GM19193 (cell line): ENCODE results near the gene OSM.

Experiments
- POLR2A ChIP-seq: IDR thresholded peaks from 4 replicates; pipeline ENCODE4 v1.6.1; 2011; ENCODE audit not compliant: insufficient read depth, insufficient read length; ENCODE audit errors: extremely low read depth

OSM gene

DNA sequence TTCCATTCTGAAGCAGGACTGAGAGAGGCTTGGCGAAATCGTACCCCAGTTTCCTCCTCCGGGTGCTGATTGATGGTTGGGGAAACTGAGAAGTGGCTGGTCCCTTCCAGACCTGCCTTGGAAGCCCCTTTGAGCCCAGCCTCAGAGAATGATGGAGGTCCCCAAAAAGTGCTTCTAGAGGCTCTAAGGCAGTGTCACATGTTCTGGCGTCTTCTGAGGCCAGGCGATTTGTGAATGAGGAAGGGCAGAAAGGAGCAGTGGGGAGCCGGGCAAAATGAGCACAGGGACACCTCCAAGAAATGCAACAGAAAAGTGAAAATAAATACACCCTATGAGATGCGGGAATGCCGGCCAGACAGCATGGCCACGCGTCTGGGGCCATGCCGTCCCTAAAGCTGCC, 19.1 kb downstream of the OSM start:
- no peak for TF ChIP-seq POLR2A

DNA sequence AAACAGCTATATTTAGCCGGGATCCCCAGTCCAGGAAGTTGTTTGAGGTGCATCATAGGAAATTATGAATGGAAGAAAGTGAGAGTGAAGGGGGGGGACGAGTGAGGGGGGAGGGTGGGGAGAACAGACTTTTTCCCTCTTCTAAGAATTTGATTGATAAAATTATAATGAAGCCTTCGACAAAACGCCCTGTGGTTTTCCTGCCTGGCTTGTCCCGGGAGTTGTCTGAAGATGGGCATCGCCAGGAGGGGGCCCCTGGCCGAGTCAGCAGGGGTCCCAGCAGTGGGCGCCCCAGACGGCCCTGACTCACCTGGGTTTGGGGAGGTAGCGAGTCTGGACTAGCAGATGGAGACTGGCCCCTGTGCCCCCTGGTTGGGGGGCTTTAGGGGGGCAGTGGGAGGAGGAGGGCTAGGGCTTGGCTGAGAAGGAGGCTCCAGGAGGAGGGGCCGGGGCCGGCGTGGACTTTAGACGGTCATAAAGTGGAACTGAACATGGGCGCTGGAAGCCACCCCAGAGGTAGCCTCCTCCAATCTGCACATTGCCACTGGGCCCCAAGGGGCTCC, 19.8 kb downstream of the OSM start:
- no peak for TF ChIP-seq POLR2A

GRCh38 chr22:30245985-30246813, 20.5 kb downstream of the OSM start, which contains the start of gene LIF:
Gene LIF, minus strand, starts transcription at chr22:30246759. Its CDS starts 64 bp downstream, at chr22:30246695.
- no peak for TF ChIP-seq POLR2A

DNA sequence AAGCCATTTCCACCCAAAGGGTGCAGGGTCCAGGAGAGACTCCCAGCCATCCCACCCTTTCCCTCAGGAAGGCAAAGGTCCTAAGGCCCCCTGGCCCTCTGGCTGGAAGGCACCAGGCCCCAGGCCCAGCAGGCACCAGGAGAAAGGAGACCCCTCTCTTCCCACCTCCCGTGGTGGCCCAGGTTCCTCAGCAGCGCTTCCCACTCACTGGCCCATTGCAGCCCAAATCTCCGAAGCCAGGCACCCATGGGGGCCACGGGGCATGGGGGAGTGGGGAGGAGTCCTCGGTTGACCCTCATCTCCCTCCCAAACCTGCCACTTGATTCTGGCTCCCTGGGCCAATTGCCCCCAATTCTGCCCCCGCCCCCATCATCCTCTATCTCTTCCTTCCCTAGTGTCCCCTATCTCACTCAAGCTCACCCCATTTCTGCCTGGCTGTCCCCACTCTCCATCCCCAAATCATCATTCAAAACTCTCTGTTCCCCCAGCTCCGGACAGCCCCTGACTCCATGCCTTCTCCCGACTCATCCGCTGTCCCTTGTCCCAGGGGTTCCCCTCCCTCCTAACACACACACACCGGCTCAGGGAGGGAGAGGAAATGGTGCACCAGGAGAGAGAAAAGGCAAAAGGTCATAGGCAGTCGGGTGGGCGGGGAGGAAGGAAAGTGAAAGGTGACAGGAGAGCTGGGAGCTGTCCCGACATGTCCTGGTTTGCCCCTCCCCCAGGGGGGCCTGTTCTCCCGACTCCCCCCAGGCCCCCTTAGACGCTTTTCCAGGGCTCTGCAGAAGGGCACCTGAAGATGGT, 21.3 kb downstream of the OSM start:
- no peak for TF ChIP-seq POLR2A

DNA sequence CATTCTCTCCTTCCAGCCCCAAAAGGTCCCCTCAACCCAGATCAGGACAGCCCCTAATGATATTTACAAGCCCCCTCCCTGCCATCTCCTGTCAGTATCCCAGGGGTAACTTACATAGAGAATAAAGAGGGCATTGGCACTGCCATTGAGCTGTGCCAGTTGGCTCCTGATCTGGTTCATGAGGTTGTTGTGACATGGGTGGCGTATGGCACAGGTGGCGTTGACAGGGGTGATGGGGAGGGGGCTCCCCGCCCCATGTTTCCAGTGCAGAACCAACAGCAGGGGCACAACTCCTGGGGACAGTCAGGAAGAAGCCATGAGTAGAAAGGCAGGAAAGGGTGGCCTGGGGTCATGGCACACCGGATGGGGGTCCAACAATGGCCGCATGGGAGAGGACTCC, 22.0 kb downstream of the OSM start:
- TF ChIP-seq POLR2A, result no peak

GRCh38 chr22:30244066-30244465, 22.6 kb downstream of the OSM start:
- TF ChIP-seq POLR2A, result no peak

DNA sequence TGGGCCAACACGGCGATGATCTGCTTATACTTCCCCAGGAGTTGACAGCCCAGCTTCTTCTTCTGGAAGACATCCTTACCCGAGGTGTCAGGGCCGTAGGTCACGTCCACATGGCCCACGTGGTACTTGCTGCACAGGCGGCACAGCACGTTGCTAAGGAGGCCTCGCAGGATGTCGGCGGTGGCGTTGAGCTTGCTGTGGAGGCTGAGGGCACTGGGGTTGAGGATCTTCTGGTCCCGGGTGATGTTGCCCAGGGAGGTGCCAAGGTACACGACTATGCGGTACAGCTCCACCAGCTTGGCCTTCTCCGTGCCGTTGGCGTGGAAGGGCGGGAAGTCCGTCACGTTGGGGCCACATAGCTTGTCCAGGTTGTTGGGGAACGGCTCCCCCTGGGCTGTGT, 23.0 kb downstream of the OSM start:
- TF ChIP-seq POLR2A, result no peak

GRCh38 chr22:30241576-30242371, 24.9 kb downstream of the OSM start:
- no peak for TF ChIP-seq POLR2A

- TF ChIP-seq POLR2A, result no peak
Observed at GRCh38 chr22:30240541-30241417, 25.9 kb downstream of the OSM start.

DNA sequence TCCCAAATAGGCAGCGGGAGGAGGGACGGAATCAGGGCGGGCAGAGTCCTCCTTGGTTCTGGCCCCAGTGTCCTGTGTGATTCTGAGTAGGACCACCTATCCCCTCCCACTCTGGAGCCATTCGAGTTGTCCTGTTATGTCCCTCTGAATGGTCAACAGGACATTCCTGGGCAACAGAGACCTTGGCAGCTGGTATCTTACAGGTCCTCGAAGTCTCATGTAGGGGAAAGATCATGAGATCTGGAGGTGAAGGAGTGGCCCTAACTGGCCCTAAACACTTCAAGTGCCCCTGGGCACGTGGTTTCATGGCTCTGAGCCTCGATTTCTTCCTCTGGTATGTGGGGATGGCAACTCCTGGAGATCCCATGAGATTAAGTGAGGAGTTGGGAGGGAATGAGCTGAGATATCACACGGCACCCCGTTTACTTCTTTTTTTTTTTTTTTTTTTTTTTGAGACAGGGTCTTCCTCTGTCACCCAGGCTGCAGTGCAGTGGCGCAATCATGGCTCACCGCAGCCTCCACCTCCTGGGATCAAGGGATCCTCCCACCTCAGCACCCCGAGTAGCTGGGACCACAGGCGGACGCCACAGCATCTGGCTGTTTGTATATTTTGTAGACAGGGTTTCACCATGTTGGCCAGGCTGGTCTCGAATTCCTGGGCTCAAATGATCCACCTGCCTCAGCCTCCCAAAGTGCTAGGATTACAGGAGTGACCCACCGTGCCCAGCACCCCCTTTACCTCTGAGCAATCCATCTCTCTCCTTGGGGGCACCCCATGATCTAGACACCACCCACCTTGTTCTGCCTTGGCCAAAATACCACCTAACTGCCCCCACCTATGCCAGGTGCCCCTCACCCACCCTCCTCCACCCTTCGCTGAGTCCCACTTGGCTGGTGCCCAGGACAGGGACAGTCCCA, 26.9 kb downstream of the OSM start:
- TF ChIP-seq POLR2A, result no peak

GRCh38 chr22:30238661-30239487, 27.8 kb downstream of the OSM start:
- TF ChIP-seq POLR2A, result no peak

DNA sequence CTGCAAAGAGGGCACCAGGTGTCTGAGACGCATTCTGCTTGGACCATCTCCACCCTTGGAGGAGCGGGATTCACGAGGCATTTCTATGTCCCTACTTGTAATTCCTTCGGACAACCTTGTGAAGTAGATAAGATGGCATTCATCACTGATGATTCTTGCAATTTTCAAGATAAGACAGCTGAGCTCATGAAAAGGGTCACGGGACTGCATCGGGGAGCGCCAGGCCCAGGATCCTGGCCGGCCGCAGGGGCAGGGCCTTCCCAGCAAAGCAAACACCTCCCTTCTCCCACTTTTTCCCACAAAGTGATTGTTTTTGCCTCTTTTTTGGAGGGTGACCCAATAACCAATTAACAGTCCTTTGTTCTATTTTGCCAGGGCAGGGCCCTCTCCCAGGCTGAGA, 28.5 kb downstream of the OSM start:
- no peak for TF ChIP-seq POLR2A
